ENCODE measurements around the gene CWH43.

DNA sequence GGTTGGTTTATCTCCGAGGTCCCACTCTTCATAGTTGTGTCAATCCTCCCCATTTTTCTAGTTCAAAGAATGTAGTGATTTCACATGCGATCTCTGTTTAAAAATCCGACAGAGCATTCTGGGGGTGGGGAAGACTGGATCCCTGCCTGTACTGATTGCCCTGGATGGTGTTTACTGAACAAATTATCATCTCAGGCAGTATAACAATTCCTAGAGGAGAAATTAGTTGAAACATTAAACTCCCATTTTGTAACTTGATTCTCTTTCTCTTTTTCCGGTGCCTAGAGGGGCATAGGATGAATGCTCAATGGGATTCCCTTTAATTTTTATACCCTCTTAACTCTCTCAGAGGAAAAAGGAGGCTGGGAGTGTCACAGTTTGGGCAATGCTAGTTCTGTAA lies 10.0 kb upstream of the CWH43 start:
- TF ChIP-seq ARNTL (CRISPR knock-in tag; IDR thresholded peaks at IDR 0.05): no peak
- TF ChIP-seq NR2F1 (CRISPR knock-in tag; IDR thresholded peaks at IDR 0.05): no peak
- TF ChIP-seq KDM5B (CRISPR knock-in tag; IDR thresholded peaks at IDR 0.05; ENCODE audit: borderline replicate concordance): no peak
- no peak for TF ChIP-seq POLR2A (IDR thresholded peaks at IDR 0.05; ENCODE audit: insufficient read depth in 1 of 2, low read depth in 2 of 2, low read length in 2 of 2)
- TF ChIP-seq DMTF1 (CRISPR knock-in tag; IDR thresholded peaks at IDR 0.05): no peak
- no peak for TF ChIP-seq PRDM10 (CRISPR knock-in tag; IDR thresholded peaks at IDR 0.05; ENCODE audit: low read depth)
- no peak for TF ChIP-seq ZNF33B (CRISPR knock-in tag; IDR thresholded peaks at IDR 0.05)
- no peak for TF ChIP-seq RERE (CRISPR knock-in tag; IDR thresholded peaks at IDR 0.05; ENCODE audit: low read depth)
- TF ChIP-seq ZNF7 (CRISPR knock-in tag; IDR thresholded peaks at IDR 0.05): no peak
- TF ChIP-seq ZNF572 (CRISPR knock-in tag; IDR thresholded peaks at IDR 0.05): no peak
- no peak for TF ChIP-seq ZNF274 (CRISPR knock-in tag; IDR thresholded peaks at IDR 0.05)

Data from HepG2 (cell line).